ENCODE results near the gene LPAR1.

GRCh38 chr9:110912419-110913291, 125.6 kb downstream of the LPAR1 start:
- TF ChIP-seq POLR2A (IDR thresholded peaks at IDR 0.05) (no peak), CTCF (IDR thresholded peaks at IDR 0.05) (no peak)

Measured in heart left ventricle (tissue), 13 donors.